ENCODE results near the gene DHRS13.
A peak's percentile ranks its signal among the peaks of the same experiment; 100 is the strongest.
"Not testable (repeated sequence)": the region's sequence is repeated elsewhere in the genome, so short reads cannot be mapped to it uniquely, and the experiment has no call there.

DHRS13 gene

DNA sequence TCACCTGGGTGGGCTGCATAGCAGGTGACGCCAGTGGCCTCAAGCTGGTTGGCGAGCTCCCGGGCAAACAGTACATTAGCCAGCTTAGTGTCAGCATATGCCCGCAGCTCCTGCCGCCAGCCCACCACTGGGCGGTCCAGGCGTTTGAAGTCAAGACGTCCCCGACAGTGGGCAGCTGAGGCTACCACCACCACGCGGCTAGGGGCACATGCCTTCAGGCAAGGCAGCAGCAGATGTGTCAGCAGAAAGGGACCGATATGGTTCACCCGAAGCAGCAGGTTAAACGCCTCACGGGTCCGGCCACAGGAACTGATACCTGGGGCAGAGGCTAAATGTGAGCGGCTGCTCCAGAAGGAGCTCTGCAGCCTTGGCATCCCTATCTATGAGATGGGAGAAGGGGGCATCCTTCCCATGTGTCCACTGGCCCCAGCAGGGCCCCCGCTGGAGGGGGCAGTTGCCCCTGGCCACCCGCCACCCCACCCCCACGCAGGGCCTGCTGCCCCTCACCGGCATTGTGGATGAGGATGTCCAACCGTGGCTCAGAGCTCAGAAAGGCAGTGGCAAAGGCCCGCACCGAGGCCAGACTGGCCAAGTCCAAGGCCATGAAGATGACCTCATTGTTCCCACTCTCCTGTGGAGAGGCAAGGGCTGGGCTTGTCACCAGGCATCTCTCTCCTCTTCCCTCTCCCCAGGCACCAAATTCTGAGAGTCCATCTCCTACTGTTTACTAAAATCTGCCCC lies 1.7 kb downstream of the DHRS13 start:
- DNase-seq = no peak

DNA sequence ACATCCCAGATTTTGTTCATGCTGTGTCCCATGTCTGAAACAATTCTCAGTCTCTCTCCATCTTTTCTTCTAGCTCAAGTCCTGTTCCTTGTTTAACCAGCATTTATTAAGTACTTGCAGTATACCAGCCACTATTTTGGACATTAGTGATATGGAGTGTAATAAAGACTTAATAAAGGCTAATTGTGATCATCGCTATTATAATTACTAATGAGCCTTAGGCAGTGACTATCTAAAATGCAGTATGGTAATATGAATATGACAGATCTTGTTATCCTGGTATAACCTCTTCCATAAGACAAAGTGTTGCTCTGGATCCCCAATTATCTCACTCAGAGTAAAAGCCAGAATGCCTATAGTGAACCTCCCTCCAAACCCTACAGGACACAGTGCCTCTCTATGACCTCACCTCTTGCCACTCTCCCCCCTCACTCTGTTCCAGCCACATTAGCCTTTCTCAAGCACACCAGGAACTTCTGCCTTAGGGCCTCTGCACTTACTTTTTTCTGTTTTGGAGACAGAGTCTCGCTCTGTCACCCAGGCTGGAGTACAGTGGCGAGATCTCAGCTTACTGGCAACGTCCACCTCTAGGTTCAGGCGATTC lies 3.6 kb downstream of the DHRS13 start:
- no peak for DNase-seq

DNA sequence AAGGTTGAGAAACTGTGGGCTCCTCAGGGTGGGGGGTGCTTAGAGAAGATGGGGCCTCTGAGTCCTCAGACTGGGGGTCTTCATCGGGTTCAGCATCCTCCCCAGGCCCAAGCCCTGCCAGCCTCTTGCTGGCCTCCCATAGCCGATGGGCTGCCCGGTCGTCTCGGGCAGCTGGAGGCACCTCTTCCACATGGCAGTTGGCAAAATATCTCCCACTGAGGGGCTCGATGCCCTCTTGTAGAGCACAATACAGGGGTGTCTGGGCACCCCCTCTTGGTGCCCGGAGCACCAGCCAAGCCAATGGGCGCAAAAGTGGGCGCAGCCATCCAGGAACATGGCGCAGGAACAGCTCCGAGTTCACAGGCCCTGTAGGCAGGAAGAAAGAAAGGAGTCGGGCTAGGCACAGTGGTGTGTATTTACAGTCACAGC lies 4.3 kb downstream of the DHRS13 start:
- no peak for DNase-seq

DNA sequence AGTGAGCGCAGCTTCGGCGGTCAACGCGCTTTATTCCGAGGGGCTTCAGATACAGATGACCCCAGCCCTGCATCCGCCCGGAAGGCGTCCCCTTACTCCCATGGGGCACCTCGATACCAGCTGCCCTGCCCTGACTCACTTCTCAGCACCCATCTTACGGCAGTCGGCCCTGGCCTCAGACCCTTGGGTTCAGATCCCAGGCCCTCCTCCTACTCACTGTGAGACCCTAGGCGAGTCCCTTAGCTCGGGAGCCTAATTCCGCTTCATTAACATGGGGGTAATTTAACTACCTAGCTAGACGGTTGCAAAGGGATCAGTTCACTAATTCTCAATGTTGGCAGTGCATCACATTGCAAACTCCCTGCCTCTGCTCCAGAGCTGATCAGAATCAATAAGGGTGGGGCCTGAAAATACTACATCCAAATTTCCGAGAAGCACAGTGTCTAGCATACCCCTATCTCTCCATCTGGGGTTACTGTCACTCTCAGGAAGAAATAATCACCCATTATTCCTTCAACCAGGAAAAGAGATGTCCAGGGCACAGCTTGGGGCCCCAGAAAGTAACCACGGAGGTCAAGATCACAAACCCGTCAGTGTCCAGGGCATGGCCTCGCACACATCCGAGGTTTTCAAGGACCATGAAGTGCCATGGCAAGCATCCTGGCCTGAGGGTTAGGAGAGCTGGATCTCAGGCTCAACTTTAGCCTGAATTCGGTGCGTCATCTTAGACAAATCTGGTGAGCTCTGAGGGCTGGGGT lies 4.9 kb downstream of the DHRS13 start:
- DNase-seq = peak in 1 of 2 donors; percentile 34

DNA sequence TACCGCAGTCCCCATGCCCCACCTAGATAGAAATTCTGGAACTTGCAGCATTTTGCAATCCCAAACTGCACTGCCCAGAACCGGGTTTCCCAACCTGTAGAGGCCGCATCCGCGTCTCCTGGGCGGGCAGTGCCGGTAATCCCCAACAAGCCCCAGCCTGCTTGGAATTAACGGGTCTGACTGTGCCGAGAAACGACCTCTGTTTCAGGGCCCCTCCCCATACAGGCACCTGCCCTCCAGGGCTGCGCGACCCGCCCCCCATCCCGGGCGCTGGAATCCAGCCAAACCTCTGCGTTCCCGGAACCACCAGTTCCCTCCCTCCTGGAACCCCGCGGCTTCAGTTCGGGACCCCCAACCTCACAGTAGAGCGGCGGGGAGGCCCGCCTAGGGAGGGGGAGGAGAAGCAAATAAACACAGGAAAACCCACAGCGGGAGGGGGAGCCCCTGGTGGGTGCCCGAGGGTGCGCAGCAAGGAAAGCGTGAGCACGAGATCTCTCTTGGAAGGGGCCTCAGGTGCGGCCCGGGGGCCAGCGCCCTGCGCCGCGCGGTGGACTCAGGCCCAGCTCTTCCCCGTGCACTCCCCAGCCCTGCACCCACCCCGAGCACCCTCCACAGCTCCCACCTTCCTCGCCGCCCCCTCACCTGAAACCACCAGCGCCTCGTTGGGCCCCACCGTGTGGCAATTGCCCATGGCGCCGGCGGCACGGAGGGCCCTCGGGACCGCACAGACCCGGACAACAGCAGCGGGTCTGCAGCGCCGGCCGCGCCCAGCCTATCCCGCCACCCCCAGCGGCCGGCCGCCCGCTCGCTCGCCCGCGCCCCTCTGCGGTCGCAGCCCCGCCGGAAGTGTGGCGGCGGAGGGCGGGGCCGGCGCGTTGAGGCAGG lies 5.8 kb downstream of the DHRS13 start, which contains the start of gene FLOT2:
Gene FLOT2 (minus strand): TSS at position 850 of the 885 bp plus-strand sequence. CDS start 159 bp downstream, at position 691.
- peak; percentile 49 to 50 for DNase-seq

DNA sequence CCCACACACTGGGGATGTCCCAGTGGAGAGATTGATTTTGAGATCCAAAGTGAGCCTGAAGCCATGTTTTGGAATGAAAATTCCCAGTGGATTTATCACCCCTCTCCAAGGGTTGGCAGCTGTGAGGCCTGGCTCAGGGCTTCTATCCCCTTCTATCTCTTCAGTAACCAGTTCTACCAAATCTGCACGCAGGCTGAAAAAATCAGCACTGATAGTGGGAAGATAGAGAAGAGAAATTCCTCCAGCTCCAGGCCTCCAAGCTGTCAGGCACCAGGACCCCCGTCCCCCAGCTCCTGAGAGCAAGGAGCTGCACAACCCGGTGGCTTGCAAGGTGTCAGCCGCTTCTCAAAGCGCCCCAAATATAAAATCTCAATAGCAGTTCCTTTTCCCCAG lies 6.4 kb downstream of the DHRS13 start:
- DNase-seq = no peak

DNA sequence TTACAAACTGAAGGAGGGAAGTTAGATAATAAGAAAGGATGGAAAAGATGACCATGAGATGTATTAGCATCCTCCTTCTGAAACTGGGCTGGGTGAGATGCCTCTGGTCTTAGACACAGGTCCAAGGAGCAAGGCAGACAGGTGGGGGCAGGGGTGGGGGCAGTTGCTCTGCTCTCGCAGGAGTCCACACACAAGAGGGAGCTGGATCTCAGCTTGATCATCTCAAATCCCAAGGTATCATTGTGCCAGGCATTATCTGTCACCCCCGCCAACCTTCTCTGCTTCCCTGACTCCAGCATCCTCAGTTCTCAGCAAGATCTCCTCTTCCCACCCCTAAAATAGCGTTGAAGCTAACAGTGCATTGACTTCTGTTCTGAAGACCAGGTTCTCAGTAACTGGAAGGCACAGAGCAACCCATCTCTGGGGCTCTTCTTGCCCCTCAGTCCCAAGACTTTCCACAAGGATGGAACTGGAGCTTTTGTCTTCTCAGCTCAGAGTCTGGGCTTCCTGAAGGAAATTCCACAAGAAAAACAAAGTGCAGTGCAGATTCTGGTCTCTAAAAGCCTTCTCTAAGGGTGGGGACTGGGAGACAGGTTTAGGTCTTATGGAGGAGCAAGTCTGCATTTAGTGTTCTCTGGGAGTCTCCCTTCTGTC lies 7.0 kb downstream of the DHRS13 start:
- DNase-seq = no peak

DNA sequence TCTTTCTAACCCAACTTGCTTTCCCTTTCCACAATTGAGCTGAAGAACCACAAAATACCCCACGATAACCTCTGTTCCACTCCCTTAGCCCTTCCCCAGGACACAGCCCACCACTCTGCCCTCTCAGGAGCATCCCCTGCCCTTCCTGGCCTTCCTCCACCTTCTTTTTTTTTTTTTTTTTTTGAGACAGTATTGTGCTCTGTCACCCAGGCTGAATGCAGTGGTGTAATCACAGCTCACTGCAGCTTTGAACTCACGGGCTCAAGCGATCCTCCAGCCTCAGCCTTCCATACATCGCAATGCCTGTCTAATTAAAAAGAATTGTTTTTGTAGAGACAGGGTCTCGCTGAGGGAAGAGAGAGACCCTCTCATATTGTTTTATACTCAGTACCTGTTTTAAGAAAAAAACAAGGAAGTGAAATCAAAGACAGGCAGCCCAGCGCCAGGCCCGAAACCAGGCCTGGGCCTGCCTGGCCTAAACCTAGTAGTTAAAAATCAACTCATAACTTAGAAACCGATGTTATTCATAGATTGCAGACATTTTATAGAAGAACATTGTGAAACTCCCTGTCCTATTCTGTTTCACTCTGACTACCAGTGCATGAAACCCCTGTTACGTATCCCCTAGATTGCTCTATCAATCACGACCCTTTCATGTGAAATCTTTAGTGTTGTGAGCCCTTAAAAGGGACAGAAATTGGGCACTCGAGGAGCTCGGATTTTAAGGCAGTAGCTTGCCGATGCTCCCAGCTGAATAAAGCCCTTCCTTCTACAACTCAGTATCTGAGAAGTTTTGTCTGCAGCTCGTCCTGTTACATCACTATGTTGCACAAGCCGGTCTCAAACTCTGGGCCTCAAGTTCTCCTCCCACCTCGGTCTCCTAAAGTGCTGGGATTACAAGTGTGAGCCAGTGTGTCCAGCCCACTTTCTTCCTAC lies 9.4 kb downstream of the DHRS13 start:
- DNase-seq = not testable (repeated sequence)

DNA sequence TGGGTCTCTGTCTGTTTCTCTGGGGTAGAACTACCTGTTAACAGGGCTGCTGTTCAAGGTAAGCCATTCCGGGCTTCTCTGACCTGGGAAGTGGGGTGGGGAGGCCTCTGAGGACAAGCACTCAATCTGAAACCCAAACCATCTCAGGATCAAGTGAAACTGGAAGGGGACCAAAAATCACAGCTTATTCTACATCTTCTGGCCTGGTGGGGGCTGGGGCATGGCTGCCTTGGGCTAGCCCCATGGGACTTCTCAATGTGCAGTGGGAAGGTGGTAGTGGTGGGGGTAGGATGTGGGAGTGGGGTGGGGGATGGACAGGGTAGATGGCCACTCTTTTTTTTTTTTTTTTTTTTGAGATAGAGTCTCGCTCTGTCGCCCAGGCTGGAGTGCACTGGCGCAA lies 10.9 kb downstream of the DHRS13 start:
- DNase-seq = no peak

DNA sequence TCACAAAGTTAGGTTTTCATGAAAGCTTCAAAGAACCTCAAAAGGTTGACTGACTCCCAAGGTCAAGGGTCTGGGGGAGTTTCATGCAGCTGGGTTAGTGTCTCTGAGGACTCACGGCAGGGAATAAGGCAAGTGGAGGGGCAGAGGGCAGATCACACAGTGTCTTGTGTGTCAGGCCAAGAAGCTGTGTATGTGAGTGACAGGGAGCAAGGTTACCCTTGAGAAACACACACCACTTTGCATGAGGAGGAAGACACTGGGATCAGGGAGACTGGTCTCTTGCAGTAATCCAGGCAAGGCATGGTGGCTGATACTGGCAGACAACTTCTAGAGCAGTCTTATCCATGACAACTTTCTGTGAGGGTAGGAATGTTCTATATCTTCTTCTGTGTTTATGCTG lies 11.7 kb downstream of the DHRS13 start:
- DNase-seq = no peak

DNA sequence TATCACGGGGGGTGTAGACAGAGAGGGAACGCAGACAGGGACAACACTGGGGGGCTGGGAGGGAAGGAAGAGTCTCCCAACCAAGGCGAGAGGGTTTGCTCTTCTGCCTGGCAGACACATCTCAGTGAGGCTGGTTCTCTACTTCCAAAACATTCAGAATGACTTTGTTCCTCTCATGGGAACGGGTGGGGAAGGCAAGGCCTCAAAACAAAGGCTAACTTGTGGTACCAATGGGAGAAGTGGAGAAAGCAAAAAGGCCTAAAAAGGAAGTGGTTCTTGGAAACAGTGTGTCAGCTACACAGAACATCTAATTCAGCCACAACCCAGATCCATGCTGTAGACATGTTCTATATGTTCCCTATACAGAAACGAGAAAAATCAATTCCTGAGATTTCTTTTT lies 12.9 kb downstream of the DHRS13 start:
- DNase-seq = no peak

DNA sequence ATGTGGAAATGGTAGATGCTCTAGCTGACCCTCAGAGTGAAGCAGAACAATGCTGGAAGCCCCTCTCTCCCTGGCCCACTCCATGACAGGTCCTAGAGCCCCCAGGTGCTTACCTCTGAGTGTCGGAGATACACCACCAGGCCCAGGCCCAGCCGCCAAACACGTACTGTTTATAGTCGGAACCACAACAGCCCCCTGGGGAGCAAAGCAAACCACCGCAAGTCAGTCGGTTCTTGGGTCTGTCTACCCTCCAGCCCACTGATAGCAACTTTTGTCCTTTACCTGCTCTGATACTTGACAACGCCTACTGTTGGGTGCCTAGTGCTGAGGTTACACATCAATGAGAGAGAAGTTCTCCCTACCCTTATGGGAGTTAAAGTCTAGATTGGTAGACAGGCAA lies 14.0 kb downstream of the DHRS13 start:
- no peak for DNase-seq

DNA sequence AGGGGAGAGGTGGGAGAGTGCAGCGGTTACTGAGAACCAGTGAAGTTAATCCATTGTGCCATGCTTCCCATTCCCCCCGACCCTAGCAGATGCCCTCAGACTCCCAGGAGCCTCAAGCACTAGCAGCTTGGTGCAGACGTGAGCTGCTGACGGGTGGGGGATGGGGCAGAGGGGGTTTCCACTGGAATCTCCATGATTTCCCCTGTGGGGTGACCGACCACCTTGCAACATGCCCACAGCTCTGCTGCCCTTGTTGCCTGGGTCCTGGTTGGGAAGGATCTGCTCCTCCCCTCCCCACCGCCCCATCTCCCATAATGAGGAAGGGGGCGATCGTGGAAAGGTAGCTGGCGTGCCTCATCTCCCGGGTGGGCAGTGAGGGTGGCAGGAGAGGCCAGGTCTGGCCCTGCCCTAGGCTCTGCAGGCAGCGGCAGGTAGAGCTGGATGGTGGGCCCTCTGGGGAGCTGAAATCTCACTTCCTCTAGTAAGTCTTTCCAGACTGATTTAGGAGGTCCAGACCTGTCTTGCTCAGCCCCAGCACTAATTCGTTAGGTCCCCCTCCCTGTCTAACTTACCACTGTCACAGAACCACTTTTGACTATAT lies 14.9 kb downstream of the DHRS13 start:
- no peak for DNase-seq

DNA sequence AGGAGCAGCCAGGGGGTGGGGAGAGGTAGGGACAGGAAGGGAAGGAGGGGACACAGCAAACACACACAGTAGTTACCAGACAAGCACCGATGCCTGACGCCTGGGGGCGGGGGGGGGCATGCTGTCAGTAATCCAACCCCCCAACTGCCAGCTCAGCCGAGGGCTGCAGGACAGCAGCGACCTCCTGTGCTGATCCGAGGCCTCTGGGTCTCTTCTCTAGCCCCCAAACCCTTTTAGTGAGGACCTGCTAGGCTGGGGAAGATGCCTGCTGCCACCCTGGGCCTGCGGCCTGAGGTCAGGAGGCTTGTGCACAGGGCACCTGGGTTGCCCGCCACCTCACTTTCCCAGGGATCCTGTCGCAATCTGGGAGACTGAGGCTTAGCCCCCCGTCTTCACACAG lies 16.9 kb downstream of the DHRS13 start:
- no peak for DNase-seq

DNA sequence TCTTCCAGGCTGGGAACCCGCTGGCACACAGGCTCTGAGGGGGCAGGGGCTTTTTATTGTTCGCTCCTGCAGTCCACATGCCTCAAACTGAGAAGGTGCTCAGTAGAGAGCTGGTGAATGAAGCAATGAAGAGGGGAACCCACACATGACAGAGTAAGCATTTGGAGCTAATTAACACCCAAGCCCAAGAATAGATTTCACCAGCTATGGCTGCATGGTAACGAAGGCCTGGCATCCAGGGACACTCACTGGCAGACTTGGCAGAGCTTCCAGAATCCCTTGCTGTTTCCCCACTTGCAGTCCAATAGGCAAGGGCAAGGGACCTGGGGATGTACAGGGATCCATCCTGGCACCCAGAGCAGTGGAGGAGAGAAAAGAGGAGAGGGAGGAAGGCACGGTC lies 17.5 kb downstream of the DHRS13 start:
- no peak for DNase-seq

DNA sequence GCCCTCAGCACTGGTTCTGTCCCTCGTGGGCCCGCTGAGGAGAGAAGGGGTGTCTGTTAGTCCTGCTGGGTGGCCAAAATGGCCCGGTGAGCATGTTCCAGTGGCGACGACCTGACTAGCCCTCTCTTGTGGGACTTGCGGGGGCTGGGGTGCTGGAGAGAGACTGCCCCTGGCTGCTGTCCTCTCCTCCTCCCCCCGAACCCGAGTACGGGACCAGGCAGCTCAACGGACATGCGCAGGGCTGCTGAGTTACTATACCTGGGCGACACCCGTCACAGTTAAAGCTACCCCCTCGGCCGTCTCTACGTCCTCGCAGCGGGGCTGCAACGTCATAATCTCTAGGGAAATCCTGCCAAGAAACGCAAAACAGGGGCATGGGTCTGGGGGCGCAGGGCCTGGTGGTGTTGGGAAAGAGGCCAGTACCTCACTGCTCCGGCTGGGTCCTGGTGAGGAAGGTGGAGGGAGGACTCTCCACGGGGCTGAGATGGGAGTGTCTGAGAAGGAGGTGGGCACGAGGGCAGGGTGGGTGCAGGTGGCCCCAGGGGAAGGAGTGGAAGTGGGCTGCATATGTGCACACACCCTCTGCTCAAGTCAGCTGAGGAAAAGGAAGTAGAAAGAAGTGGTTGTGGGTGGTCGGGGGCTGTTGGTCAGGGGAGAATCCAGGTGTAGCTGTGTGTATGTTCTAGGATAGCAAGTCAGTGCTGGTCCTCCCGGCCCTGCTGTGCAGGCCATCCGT lies 18.7 kb downstream of the DHRS13 start:
- no peak for DNase-seq

DNA sequence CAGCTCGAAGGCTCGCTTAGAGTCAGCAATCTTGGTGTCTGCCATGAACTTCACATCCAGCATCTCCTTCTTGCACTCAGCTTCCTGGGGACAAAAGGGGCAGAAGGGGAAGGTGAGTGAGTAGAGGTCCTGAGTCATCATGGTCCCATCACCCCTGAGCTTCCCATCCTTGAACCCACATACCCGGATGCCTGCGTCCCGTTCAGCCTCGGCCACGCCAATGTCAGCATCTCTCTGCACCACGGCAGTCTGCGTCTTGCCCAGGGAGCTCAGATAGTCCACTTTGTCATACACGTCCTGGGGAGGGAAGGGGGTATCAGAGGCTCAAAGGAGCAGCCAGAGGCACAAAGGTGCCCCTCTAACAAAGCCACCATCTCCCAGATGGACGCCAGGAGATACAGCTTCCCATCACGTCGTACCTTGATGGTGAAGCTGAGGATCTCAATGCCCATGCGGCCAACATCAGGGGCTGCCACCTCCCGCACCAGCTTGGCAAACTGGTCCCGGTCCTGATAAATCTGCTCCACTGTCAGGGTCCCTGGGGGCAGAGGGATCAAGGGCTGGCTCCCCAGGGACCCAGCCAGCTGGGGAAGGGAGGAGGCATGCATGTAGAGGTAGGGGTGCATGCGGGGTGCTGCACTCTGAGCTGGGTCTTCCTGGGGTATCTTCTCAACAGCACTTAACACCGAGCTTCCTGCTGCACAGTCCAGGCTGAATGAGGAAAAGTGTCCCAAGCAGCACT lies 20.6 kb downstream of the DHRS13 start:
- no peak for DNase-seq

DNA sequence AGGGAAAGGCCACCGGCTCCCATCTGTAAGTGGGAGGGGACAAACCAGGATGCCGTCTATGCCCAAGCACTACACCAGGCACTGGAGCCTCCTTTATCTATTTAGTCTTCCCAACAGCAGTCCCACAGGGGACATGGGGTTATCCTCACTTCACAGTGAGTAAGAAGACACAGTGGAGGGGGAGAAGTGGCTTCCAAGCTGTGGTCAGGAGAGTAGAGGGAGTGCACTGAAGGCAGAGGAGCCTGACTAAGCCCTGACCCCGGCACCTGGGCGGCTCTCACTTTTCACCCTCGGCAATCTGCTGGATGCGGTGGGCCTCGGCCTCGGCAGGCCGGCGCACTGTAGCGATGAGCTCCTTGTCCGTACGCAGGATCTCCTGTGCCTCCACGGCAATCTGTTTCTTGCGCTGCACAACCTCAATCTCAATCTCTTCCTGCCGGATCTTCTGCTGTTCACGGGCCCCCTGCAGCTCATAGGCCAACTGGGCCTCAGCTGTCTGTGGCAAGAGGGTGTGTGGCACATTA lies 21.3 kb downstream of the DHRS13 start:
- DNase-seq = no peak

DNA sequence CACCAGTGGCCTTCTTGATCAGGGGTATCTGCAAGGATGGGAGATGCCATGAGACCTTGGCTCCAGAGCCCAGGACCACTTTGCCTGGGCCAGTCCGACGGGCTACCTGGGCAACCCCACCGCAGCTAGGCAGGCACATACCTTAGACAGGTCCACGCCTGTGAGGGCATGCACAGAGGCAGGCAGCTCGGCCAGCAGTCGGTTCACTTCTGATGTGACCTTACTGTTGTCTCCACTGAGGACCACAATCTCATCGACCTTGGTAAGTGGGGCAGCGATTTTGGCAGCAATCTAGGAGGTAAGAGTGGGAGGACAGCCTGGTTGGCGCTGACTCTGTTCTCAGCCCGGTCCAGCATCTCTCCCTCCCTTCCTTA lies 22.3 kb downstream of the DHRS13 start:
- DNase-seq = no peak

Data from stimulated activated CD4-positive, alpha-beta T cell treated with anti-CD3 and anti-CD28 coated beads, Interleukin-2, amount 100 ng/mL, for 48 hours (primary cell).